Measurements from ENCODE around the gene PDE9A.

The PDE9A gene

DNA sequence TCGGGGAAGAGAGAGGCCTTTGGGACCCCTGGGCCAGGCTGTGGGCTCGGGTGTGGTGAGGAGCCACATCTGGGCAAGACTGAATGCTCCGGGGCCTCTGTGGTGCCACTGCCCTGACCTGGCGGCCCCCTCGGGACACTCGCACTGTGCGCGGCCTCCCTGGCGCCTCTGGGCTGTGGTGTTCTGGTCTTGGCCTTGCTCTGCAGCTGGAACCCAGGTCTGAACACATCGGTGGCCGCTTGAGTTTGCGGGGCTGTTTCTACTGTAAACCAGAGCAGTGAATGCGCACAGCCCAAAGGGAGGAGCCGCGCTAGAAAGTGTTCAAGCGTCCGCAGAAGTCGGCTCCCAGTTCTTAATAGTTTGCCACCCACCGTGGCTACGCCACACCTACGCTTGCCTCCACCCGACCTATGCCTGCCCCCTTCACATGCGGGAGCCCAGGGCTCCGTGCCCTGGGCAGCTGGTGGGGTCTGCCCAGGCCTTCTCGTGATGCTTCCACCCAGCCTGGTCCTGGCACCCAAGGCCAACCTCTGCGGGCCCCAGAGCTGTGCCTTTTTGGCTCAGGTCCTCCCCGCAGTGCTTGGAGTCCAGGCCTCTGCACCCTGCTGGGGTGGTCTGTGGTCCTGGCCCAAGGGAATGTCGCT, 4.4 kb downstream of the PDE9A start:
- DNase-seq (ENCODE audit: low spot score): no peak

DNA sequence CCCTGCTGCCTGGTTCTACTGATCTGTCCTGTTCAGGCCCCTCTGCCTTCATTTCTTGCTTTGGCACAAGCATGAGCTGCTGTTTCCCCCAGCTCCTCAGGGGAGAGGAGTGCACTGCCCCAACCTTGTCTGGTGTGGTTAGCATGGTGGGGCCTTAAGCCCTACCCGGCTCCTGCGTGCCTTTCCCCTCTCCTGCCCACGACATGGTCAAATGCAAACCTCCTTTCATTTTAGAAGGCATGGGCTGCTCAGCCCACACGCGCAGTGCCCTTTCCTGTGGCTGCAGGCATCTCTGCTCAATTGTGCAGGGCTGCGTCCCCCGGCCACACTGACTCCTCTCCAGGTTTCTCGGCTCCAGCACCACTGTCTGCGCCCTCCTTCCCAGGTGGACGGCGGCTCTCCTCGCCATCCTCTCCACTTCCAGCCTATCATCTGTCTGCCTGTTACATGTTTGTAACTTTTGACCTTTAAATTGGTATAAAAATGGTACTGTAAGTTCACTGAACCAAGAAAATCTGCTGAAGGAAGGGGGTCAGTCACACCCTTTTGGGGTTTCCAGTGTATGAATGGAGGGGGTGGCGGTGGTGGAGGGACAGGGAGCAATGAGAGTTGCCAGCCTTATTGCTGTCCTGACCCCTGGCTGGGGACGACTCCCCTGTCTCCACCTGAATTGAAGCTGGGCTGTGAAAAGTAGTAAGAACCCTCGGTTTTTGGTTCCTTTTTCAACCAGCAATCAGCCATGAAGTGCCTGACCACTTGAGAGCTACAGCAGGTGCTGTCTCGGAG, 5.1 kb downstream of the PDE9A start:
- DNase-seq (ENCODE audit: low spot score): no peak

DNA sequence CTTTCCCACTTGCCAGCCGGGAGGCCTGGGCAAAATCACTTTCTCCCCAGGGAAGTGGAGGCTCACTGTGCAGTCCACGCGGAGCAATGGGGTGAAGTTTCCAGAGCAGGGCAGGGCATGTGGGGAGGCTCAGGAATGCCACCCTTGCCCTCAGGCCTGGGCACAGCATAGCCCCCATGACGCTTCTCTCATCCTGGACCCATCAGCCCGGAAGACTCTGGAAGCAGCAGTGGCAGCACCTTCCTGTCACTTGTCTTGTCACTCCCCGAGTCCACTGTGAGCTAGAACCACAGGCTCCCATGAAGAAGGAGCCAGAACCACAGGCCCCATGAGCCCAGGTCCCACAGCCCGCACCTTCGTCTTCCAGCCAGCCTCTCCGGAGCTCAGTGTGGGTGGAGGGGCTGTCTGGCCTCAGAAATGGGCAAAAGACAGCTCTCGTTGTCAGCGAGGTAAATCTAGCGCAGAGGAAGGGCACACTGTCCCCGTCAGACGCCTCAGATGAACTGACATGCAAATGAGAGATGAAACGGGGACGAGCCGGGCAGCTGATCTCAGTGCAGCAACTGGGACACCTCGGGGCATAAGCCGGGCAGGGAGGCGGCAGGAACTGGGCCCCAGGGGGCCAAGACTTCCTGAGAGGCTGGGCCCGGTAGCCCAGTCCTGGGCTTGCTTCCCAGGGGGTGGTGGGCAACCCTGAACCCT, 6.1 kb downstream of the PDE9A start:
- DNase-seq (ENCODE audit: low spot score): no peak

DNA sequence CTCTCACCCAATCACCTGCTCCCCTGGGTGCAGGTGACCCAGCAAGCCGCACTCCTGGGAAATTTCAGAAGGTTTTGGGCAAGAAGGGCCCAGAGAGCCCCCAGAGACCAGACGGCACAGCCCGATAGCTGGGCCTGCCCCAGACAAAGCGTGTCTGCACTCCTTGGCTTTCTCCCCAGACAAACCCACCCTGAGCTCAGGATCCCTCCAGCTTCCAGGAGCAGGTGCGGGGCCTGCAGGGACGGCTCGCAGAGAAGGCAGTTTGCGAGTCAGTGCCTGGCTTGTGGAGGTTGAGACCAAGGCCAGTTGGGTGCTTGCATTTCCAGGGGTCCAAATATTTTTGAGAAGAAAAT, 6.7 kb downstream of the PDE9A start:
- no peak for DNase-seq (ENCODE audit: low spot score)

DNA sequence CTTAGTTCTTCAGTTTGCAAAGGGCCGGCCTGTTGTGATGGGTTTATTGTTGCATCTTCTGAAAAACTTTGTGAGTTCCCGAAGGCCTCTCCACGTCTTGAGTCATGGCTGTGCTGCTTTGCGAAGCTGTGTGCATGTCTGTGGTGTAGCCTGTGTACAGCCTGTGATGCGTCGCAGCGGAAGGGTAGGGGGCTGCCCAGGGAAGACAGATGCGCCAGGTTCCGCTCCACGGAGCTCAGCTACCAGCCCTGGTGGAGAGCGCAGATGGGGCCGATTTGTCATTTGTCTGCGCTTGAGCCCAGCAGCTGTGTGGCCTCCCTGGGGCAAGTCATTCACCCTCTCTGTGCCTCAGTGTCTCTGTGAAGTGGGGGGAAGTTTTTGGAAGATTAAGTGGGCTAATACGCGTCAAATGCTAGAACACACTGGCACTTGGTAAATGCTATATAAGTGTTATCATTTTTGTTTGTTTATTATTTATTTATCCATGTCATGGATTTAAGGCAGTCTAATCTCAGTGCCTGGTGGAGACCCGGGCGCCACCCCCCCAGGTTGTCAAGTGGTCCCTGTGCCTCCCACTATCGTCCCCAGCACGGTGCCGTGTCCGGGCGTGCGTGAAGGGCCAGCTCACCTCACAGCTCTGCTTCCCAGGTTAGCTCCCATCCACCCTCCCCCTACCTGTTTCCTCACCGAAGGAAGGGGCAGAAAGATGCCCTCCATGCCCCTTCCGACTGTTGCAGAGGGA, 8.4 kb downstream of the PDE9A start:
- no peak for DNase-seq (ENCODE audit: low spot score)

DNA sequence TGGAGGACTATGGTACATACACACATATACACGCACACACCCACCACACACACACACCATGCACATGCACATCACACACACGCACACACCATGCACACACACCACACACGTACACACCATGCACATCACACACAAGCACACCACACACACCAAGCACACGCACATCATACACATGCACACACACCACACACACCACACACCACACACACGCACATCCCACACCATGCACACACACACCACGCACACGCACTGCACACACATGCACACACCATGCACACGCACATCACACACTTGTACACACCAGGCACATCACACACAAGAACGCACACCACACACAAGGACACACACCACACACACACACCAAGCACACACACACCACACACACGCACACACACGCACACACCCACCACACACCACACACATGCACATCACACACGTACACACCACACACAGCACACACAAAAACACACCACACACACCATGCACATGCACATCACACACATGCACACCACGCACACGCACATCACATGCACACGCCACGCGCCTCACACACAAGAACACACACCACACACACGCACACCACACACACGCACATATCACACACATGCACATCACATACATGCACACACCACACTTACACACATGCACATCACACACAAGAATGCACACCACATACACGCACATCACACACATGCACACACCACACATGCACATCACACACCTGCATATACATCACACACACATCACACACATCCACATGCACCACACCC, 9.2 kb downstream of the PDE9A start:
- DNase-seq (ENCODE audit: low spot score): no peak

DNA sequence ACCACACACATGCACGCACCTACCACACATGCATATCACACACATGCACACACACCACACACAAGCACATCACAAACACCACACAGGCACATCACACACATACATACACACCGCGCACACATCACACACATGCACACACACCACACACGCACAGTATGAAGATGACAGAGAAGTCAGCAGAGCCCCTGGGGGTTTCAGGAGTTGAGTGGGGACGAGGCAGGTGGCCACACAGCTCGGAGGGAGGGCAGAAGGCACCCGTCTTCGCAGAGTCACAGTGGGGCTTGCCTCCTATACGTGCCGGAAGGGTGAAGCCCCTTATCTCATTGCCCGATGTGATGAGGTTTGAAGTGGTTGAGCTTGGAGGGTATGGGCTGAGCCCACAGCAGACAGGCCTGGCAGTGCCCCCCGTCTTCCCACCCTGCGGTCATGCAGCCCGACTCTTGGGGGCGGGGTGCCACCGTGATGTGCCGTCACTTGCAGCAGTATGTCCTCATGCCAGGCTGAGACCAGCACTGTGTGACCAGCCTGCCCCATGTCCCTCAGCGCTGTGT, 9.9 kb downstream of the PDE9A start:
- no peak for DNase-seq (ENCODE audit: low spot score)

DNA sequence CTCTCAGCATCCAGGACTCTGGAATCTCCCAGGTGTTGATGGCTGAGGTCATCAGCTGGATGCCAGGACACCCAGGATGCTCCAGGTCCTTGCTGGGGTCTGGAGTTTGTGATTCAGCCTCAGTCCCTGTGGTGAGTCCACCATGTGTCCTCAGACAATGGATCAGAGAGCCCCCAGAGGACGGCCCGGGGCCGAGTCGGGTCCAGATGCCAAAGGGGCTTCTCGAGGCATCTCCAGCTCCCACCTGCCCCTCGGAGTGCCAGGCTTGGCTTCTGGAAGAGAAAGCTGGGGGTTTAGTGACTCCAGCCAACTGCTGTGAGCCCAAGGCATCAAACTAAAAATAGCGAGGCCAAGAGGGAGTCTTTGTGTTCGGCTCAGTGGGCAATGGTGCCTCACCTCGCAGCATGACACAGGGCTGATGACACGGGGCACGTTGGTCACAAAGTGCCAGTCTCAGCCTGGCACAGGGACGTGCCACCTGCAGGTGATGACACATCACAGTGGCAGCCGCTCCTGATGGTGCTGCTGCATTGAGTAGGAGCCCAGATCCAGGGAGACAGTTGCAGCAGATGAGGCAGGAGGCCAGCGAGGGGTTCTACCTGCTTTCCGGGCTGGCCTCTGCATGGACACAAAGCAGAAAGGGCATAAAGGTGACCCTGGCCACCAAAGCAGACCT, 10.6 kb downstream of the PDE9A start:
- DNase-seq (ENCODE audit: low spot score): no peak

DNA sequence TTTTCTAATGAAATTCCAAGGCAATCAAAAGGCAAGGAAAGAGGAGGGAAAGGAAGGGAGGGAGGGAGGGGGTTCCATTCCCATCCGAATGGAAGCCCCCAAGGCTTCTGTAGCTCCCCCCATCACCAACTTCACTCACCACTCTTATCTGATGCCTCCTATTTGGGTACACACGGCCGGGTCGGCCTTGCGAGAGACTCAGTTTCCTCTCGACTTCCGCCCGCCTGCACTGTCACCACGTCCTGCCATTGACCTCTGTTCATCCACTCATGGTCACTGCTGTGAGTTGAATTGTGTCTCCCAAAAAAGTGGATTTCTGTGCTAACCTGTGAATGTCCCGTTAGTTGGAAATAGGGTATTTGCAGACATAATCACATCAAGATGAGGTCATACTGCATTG, 11.2 kb downstream of the PDE9A start:
- no peak for DNase-seq (ENCODE audit: low spot score)

DNA sequence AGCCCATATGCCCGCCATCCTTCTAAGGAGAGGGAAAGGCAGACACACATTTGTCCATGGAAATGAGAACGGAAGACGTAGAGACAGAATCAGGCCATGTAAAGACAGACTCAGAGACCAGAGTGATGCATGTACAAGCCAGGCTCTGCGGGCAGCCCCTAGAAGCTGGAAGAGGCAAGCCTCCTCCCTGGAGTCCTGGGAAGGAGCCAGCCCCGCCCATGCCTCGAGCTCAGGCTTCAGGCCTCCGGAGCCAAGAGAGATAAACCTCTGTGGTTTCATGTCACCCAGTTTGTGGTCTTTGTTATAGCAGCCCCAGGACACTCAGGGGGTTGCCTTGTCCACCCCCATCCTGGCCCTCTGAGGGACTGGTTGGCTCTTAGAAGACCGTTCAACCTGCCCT, 11.6 kb downstream of the PDE9A start:
- DNase-seq (ENCODE audit: low spot score): no peak

DNA sequence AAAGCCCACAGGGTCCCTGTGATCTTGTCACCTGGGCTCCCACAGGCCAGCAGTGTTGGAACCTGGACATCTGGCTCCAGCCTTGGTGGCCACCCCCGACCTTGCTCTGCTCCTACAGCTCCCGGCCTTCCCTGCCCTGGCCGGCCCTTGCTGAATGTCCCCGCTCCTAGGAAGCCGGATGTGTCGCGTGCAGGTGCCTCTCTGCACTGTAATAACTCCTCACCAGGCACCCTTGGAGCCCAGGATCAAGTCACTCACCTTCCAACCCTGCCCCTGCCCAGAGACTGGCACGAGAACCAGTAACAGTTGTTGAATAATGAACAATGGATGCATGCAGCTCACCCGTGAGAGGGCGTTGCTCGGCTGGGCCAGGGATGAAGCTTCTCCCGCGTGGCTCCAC, 12.1 kb downstream of the PDE9A start:
- DNase-seq (ENCODE audit: low spot score): no peak

DNA sequence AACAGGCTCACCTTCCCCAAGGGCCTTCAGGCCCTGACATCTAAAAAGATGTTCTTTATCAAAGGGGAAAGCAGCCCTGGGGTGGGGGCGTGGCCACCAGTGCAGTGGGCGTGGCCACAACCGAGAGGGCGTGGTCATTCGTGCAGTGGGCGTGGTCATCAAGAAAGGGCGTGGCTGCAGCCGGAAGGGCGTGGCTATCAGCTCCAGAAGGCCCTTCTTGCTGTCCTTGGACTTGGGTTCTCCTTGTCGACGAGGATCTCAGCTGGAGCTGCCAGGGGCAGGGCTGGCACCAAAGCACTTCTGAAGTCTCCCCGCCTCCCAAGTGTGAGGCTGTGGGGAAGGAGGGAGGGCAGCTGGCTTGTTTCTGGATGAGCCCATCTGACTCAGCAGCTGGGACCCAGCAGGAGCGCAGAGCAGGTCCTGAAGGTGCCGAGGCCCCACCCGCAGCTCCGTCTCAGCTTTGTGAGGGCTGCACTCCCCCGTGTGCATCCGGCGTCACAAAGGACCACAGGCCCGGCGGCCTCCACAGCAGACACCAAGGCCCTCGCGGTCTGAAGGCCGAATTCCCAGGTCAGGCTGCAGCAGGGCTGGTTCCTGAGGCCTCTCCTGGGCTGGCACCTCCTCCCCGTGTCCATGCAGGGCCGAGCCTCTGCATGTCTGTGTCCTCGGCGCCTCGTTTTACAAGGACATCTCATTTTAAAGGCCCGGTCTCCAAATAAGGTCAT, 12.8 kb downstream of the PDE9A start:
- DNase-seq (ENCODE audit: low spot score): no peak

DNA sequence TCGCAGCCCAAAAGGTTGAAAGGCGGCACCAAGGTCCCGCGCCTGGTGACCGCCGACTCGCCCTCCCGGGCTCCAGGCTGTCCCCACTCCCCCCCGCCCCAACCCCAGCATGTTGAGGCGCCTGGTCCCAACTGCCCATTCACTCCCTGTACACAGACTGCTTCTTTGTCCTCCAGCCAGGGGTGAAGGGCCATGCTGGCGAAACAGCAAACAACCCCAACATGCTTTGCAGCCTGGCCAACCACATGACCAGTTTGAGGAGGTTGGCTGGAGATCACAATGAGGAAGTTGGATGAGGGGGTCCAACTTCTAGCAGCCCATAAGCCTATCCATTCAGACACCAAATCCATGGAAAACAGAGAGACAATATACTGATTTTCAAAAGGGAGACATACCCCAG, 13.5 kb downstream of the PDE9A start:
- DNase-seq (ENCODE audit: low spot score): no peak

DNA sequence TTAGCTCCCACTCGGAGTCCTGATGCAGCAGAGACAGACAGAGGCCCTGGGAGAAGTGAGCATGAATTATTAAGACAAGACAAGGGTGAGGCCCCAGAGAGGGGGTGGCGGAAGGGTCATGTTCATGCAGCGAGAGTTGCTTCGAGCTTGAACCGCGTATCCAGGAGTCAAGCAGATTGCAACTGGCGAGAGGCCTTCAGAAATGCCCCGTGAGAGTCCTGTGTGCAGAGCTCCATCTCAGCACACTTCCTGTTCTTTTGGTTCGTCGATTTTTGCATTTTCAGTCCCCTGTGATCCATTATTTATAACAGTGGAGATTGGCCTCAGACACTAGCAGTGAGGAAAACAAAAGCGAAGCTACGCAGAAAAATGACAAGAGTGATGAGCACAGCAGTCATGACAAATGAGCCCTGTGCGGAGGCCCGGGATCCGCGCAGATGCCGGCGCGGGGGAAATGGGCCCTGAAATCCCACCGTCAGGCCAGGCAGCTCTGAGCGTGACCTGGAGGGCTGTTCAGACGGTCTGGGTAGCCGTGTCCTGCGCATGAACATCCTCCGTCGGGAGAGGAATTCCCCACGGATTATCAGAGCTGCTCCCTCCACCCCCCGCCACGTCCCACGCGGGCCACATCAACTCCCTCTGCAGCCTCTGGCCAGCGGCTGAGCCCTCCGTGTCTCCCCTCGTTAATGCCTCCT, 15.0 kb downstream of the PDE9A start:
- DNase-seq (ENCODE audit: low spot score): no peak

DNA sequence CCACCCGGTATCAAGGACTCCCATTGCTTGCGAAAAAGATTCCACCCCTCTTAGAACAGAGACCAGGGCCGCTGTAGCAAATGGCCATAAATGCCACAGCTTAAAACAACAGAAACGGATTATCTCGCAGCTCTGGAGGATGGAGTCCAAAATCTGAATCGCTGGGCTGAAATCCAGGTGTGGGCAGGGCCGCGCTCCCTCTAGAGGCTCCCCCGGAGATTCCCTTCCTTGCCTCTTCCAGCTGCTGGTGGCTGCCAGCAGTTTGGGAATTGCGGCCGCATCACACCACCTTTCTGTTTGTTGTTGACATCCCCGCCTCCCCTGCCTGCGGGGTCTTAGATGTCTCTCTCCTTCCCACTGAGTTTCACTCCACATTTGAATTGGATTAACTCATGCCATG, 15.6 kb downstream of the PDE9A start:
- DNase-seq (ENCODE audit: low spot score): no peak

DNA sequence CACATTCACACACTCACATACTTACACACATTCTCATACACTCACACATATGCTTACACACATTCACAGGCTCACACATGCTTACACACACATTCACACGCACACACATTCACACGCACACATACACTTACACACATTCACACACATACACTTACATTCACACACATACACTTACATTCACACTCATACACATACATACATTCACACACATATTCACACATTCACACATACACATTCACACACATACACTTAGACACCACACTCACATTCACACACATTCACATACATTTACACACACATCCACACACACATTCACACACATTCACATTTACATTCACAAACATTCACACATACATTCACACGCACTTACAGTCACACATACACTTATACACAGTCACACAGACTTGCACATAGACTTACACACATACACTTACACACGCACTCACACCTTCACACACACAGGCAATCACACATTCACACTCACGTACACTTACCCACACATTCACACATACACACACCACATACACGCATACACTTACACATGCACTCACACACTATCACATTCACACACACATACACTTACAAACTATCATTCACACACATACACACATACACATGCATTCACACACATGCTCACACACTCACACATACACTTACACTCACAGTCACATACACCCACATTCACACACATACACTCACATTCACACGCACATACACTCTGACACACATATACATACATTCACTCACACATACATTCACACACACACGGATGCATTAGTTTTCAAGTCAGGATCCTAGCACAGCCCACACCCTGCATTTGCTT, 16.8 kb downstream of the PDE9A start:
- no peak for DNase-seq (ENCODE audit: low spot score)

DNA sequence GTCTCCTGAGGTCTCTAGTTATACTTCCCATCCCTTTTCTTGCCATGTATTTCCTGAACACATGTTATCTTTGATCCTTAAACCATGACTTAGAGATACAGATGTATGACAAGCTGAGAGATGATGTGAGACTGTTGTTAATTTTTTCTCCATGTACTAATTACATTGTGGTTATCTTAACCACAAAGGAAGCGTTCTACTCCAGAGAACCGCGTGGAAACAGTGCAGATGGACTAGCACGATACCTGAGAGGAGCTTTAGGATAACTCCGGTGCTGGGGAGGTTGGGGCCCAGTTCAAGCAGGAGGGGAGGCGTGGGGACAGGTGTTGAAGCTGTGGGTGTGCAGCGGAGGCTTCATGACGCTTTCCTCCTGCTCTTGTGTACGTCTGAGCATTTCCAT, 17.5 kb downstream of the PDE9A start:
- DNase-seq (ENCODE audit: low spot score): no peak

DNA sequence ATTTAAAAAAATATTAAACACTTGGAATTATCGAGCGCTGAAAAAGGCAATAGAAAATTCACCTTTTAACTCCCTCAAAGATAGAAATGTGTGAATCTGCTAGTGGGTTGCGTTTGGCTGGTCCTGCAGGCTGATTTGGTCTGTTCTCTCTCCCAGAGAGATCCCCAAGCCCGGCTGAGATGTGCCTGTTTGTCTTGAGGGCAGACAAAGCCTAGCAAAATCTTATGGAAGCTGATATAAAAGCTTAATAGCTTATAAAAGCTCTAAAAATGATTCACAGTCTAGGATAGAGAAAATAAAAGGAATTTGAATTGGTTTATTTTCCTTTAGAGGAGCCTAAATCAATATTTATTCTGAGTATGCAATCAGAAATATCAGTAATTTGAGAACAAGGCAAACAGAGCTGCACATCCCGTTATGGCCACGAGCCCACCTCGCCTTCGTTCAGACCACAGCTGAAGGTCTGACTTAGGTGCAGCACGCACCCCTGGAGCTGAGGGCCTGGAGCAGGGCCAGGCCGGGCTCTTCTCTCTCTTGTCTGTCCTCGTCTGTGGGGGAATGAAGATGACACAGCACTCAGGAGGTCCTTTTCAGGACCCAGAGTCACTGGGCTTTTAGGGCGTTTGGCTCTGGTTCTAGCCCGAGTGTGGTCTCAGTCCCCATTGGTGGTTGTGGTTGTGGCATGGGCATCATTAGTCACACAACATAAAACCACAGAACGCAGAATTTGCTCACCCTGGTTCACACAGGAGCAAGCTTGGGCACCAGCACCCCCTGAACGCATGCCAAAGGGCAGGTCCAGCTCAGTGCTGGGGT, 18.6 kb downstream of the PDE9A start:
- no peak for DNase-seq (ENCODE audit: low spot score)

Measured in CD4-positive, alpha-beta T cell treated with Interleukin-15 for 4 hours (primary cell).